Measurements from ENCODE around the gene INHBC. TPM values are rescaled to one million over a fixed set of nuclear protein-coding genes. Genes with fewer than 3 reads are reported as not detected.

Gene INHBC
- total RNA-seq, 2 donors from 2014 or later: not detected

DNA sequence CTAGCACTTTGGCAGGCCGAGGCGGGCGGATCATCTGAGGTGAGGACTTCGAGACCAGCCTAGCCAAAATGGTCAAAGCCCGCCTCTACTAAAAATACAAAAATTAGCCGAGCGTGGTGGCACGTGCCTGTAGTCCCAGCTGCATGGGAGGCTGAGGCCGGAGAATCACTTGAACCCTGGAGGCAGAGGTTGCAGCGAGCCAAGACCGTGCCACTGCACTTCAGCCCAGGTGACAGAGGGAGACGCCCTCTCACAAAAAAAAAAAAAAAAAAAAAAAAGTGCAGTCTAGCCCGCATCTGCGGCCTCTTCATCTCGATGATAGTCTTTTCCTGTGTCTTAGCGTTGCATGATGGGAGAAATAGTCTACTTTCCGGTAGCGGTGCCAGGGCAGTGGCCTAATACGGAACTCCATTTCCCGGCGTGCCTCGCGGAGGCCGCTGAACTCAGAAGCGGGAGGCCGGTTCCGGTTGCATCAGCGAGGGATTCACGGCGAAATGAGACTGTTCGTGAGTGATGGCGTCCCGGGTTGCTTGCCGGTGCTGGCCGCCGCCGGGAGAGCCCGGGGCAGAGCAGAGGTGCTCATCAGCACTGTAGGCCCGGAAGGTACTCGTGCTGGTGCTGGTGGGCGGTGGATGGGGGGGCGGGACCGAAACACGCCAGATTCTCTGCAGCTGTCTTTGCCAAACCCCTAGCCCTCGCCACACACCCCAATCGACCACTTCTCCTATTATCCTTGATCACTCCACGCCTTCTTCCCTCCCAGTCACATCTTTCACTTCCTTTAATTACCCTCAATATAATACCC, 53.2 kb downstream of the INHBC start, which contains the start of gene MARS1:
MARS1 (plus strand) TSS at position 472 of the 805 bp plus-strand sequence; CDS start at position 495, 23 bp downstream.
- Histone ChIP-seq H3K9ac (ENCODE audit: low read depth in 2 of 2, low read length in 2 of 2) (peak within 1 kb of the TSS; percentile 94 to 95), H3K4me1 (peaks cover 8% of the 10 kb centered on the region), H3K9me3 (no peaks in the 10 kb centered on the region), H3K27me3 (no peaks in the 10 kb centered on the region), H3K27ac (peak within 1 kb of the TSS; percentile 66), H3K4me3 (peak within 1 kb of the TSS; percentile 94), H3K36me3 (peaks cover 9% of the 10 kb centered on the region)
- TF ChIP-seq, protein P1, sequence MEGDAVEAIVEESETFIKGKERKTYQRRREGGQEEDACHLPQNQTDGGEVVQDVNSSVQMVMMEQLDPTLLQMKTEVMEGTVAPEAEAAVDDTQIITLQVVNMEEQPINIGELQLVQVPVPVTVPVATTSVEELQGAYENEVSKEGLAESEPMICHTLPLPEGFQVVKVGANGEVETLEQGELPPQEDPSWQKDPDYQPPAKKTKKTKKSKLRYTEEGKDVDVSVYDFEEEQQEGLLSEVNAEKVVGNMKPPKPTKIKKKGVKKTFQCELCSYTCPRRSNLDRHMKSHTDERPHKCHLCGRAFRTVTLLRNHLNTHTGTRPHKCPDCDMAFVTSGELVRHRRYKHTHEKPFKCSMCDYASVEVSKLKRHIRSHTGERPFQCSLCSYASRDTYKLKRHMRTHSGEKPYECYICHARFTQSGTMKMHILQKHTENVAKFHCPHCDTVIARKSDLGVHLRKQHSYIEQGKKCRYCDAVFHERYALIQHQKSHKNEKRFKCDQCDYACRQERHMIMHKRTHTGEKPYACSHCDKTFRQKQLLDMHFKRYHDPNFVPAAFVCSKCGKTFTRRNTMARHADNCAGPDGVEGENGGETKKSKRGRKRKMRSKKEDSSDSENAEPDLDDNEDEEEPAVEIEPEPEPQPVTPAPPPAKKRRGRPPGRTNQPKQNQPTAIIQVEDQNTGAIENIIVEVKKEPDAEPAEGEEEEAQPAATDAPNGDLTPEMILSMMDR (IDR thresholded peaks at IDR 0.05): no peak
- peak; percentile 96 for DNase-seq
- intact Hi-C loops (cut with DNase I): no loop called here

DNA sequence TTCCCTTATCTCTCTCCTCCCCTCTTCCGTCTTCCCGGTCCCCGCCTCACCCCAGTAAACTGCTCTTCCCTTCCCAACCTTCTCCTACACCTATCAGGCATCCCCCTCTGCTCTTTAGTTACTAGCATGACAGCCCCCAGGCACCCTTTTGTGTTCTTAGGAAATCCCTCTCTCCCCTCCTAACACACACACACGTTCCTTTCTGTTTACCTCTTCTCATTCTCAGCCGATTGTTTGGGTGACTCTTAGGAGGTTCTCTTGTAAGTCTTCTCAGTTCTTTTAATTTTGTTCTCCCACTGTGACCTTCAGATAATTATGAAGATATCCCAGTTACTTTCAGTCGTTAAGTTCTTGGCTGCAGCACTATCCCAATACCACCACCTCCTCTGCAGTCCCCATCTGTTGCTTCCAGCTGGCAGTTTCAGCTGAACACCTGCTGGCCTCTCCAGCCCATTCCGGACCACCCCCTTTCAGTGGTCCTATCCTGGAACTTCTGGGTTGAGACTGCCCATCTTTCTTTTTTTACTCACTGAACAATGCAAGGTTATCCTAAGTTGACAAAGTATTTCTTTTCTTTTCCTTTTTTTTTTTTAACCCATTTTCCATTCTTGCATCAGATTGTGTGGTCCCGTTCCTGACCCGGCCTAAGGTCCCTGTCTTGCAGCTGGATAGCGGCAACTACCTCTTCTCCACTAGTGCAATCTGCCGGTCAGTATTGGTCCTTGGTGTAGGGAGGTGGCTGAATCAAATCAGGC, 54.0 kb downstream of the INHBC start:
- Histone ChIP-seq H3K36me3 (peaks cover 9% of the 10 kb centered on the region), H3K9me3 (no peaks in the 10 kb centered on the region), H3K4me3 (peak overlapping the region; percentile 94), H3K9ac (ENCODE audit: low read depth in 2 of 2, low read length in 2 of 2) (peak overlapping the region; percentile 94 to 95), H3K27me3 (no peaks in the 10 kb centered on the region), H3K4me1 (peaks cover 8% of the 10 kb centered on the region), H3K27ac (peak overlapping the region; percentile 66)
- TF ChIP-seq, protein P1 (IDR thresholded peaks at IDR 0.05): no peak
- intact Hi-C loops (cut with DNase I): no loop called here
- DNase-seq: no peak

DNA sequence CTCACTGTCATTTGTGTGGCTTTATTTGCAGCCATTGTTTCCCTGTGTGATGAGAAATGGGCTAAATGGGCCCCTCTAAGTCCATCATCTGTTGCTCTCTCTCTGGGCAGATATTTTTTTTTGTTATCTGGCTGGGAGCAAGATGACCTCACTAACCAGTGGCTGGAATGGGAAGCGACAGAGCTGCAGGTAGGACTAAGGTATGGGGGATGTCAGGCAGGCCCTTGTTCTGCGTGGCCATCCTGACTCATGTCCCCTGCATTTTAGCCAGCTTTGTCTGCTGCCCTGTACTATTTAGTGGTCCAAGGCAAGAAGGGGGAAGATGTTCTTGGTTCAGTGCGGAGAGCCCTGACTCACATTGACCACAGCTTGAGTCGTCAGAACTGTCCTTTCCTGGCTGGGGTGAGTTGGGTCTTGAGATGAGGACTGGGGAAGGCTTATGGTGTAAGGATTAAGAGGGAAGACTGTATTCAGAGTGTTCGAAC, 54.6 kb downstream of the INHBC start:
- Histone ChIP-seq H3K27ac (no peak overlapping the region), H3K36me3 (peaks cover 9% of the 10 kb centered on the region), H3K27me3 (no peaks in the 10 kb centered on the region), H3K4me1 (peaks cover 8% of the 10 kb centered on the region), H3K9me3 (no peaks in the 10 kb centered on the region), H3K9ac (ENCODE audit: low read depth in 2 of 2, low read length in 2 of 2) (no peak overlapping the region), H3K4me3 (peak overlapping the region; percentile 94)
- no peak for DNase-seq
- intact Hi-C loops (cut with DNase I): no loop called here
- TF ChIP-seq, protein P1 (IDR thresholded peaks at IDR 0.05): no peak

DNA sequence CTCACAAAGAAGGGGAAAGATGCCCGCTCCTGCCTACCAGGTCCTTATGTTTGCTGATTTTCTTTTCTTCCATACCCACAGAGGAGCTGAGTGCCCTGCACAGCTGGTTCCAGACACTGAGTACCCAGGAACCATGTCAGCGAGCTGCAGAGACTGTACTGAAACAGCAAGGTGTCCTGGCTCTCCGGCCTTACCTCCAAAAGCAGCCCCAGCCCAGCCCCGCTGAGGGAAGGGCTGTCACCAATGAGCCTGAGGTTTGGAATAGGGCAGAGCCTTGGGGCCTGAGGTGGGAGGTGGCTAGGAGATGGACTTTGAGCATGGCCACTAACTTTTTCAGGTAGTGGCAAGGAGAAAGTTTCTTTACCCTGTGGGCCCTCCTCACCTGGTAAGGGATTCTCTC, 55.5 kb downstream of the INHBC start:
- H3K36me3 ChIP-seq: peaks cover 9% of the 10 kb centered on the region
- intact Hi-C loops (cut with DNase I): no loop called here

More for the DNA sequence above, 55.5 kb downstream of the INHBC start:
- DNase-seq: no peak
- Histone ChIP-seq H3K4me3 (no peak overlapping the region), H3K9me3 (no peaks in the 10 kb centered on the region), H3K27ac (no peak overlapping the region), H3K4me1 (peaks cover 8% of the 10 kb centered on the region), H3K9ac (ENCODE audit: low read depth in 2 of 2, low read length in 2 of 2) (no peak overlapping the region), H3K27me3 (no peaks in the 10 kb centered on the region)
- TF ChIP-seq, protein P1 (IDR thresholded peaks at IDR 0.05): no peak
